ENCODE data around the gene LBHD1.

The LBHD1 gene

GRCh38 chr11:62613291-62613778, 58.7 kb downstream of the LBHD1 start:
- no peak for DNase-seq

Data from stimulated activated naive CD4-positive, alpha-beta T cell treated with Interleukin-2 at 50 U/mL for 16 hours (primary cell).